A673 (cell line): ENCODE measurements around the gene IDH2.

Experiments used
- EZH2 ChIP-seq: fragments of 200-600 bp; sonication (generic); IDR thresholded peaks from 2 replicates; pipeline ENCODE4 v1.6.1; 2017; ENCODE audit warnings: borderline replicate concordance, low read depth, mild to moderate bottlenecking, mixed read lengths, antibody characterized with exemption, low read length; ENCODE audit not compliant: poor library complexity, severe bottlenecking
- TF ChIP-seq, protein P1 (sequence below): fragments of 300-800, 200-600 bp; sonication (generic); conservative IDR thresholded peaks from 2 replicates; pipeline ENCODE4 v1.5.1; 2017; ENCODE audit warnings: low read depth, mild to moderate bottlenecking, antibody characterized with exemption, low read length, moderate library complexity, mixed read lengths

GRCh38 chr15:90058775-90059174, 43.5 kb downstream of the IDH2 start:
- TF ChIP-seq, protein P1, sequence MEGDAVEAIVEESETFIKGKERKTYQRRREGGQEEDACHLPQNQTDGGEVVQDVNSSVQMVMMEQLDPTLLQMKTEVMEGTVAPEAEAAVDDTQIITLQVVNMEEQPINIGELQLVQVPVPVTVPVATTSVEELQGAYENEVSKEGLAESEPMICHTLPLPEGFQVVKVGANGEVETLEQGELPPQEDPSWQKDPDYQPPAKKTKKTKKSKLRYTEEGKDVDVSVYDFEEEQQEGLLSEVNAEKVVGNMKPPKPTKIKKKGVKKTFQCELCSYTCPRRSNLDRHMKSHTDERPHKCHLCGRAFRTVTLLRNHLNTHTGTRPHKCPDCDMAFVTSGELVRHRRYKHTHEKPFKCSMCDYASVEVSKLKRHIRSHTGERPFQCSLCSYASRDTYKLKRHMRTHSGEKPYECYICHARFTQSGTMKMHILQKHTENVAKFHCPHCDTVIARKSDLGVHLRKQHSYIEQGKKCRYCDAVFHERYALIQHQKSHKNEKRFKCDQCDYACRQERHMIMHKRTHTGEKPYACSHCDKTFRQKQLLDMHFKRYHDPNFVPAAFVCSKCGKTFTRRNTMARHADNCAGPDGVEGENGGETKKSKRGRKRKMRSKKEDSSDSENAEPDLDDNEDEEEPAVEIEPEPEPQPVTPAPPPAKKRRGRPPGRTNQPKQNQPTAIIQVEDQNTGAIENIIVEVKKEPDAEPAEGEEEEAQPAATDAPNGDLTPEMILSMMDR = no peak
- TF ChIP-seq EZH2 = no peak
